PC-9 (cell line): ENCODE measurements around the gene ADAM17. TPM values are rescaled to one million over a fixed set of nuclear protein-coding genes. Genes with fewer than 3 reads are reported as not detected.

Experiments
- BruUV-seq: library from RNA; stranded (reverse); fragments of 400-500 nt; replicated peaks from 2 replicates; lab custom pipeline; 2021; lab: Mats Ljungman, UMichigan
- CTCF ChIA-PET: fragments of 300-600 bp; sonication (Branson Sonifier 250); formaldehyde crosslinking; loops from one replicate; lab custom pipeline; 2022; ENCODE audit warnings: antibody characterized with exemption; lab: Charles Lee
- POLR2A ChIA-PET: fragments of 300-600 bp; sonication (Branson Sonifier 250); formaldehyde crosslinking; loops from one replicate; lab custom pipeline; 2022; ENCODE audit warnings: antibody characterized with exemption; ENCODE audit not compliant: unreplicated experiment; lab: Charles Lee
- DNase-seq, 2 experiments: peaks; one replicate each; pipeline versions ENCODE4 v3.0.0 to v3.0.0-alpha.2; 2015 to 2022; ENCODE audit warnings: mixed read lengths in 1 of 2
- H2AFZ ChIP-seq: fragments of 200-600 bp; sonication (generic); 2 replicates; pipeline ENCODE4 v1.8.1; 2017; ENCODE audit warnings: antibody characterized with exemption
- H3F3A ChIP-seq: fragments of 200-600 bp; sonication (generic); 2 replicates; pipeline ENCODE4 v1.8.1; 2017; ENCODE audit warnings: antibody characterized with exemption, mild to moderate bottlenecking, low read depth; ENCODE audit not compliant: insufficient read depth
- H3K27ac ChIP-seq: fragments of 200-600 bp; sonication (generic); 2 replicates; pipeline ENCODE4 v1.6.1; 2016; ENCODE audit warnings: mixed run types
- H3K27me3 ChIP-seq: fragments of 200-600 bp; sonication (generic); 2 replicates; pipeline ENCODE4 v1.6.1; 2016; ENCODE audit warnings: low read depth, mixed run types; ENCODE audit not compliant: insufficient read depth
- H3K36me3 ChIP-seq: fragments of 200-600 bp; sonication (generic); 2 replicates; pipeline ENCODE4 v1.6.1; 2016; ENCODE audit warnings: low read depth, mixed run types
- H3K4me1 ChIP-seq: fragments of 200-600 bp; sonication (generic); replicated peaks from 2 replicates; pipeline ENCODE4 v1.6.1; 2016; ENCODE audit warnings: mixed run types; ENCODE audit not compliant: insufficient read depth
- H3K4me2 ChIP-seq: fragments of 200-600 bp; sonication (generic); 2 replicates; pipeline ENCODE4 v1.6.1; 2017; ENCODE audit warnings: mixed run types
- H3K4me3 ChIP-seq: fragments of 200-600 bp; sonication (generic); 2 replicates; pipeline ENCODE4 v1.6.1; 2016; ENCODE audit warnings: mixed run types
- H3K79me2 ChIP-seq: fragments of 200-600 bp; sonication (generic); 2 replicates; pipeline ENCODE4 v1.6.1; 2017; ENCODE audit warnings: low read depth, mixed run types
- H3K9me2 ChIP-seq: fragments of 200-600 bp; sonication (generic); 2 replicates; pipeline ENCODE4 v1.8.1; 2017; ENCODE audit warnings: mild to moderate bottlenecking; ENCODE audit not compliant: insufficient read depth
- H3K9me3 ChIP-seq: fragments of 200-600 bp; sonication (generic); 2 replicates; pipeline ENCODE4 v1.8.1; 2016; ENCODE audit warnings: low read depth; ENCODE audit not compliant: insufficient read depth
- H4K20me1 ChIP-seq: fragments of 200-600 bp; sonication (generic); 2 replicates; pipeline ENCODE4 v1.8.1; 2017; ENCODE audit not compliant: insufficient read depth
- CTCF ChIP-seq: fragments of 200-600 bp; sonication (generic); conservative IDR thresholded peaks from 2 replicates; pipeline ENCODE4 v1.6.1; 2017; ENCODE audit warnings: mixed run types, antibody characterized with exemption, mild to moderate bottlenecking, moderate library complexity
- EZH2 ChIP-seq: fragments of 200-600 bp; sonication (generic); IDR thresholded peaks from 2 replicates; pipeline ENCODE4 v1.8.0; 2017; ENCODE audit warnings: antibody characterized with exemption, low read depth
- intact Hi-C: fragments of 100-400 bp; cut with micrococcal nuclease; formaldehyde crosslinking; loops from one replicate; pipeline ENCODE4 v1.10.0; 2022; ENCODE audit not compliant: unreplicated experiment
- total RNA-seq: library from RNA; stranded (reverse); gene quantifications from 2 replicates; pipeline ENCODE4 v1.2.3, GENCODE V29; 2021

ADAM17 gene
- total RNA-seq, 1 experiment from 2014 or later, result 65.0 TPM

- intact Hi-C loops, result no loop called here
- no peak for TF ChIP-seq EZH2
- TF ChIP-seq CTCF, result 0 out of 2 replicates have a peak, but pooled peaks have one; percentile 29
- Histone ChIP-seq H3K36me3 (no peaks in the 10 kb centered on the region), H3K79me2 (no peaks in the 10 kb centered on the region), H2AFZ (no peak overlapping the region), H3K4me2 (0 out of 2 replicates have a peak overlapping the region, but pooled peaks have one; percentile 5), H3K4me1 (peaks cover 19% of the 10 kb centered on the region), H3K27ac (peak overlapping the region; percentile 20; the same call in 1 of the 2 replicates), H3K9me2 (no peaks in the 10 kb centered on the region), H3F3A (peaks cover 47% of the 10 kb centered on the region), H3K27me3 (no peaks in the 10 kb centered on the region), H3K4me3 (no peak overlapping the region), H3K9me3 (no peaks in the 10 kb centered on the region), H4K20me1 (no peaks in the 10 kb centered on the region)
- POLR2A ChIA-PET, result interaction anchor here (0.5 kb wide), 1 partner anchor 341 kb away, joined by 3 read pairs; no protein-coding TSS in a partner anchor
- CTCF ChIA-PET, result no interaction called here
- no peak for DNase-seq
- BruUV-seq, result no TSS peak
These were observed 18.2 kb upstream of the ADAM17 start for GRCh38 chr2:9573840-9574239.

- 0 out of 2 replicates have a peak overlapping the region, but pooled peaks have one; percentile 5 for H3K4me2 ChIP-seq
- no peak for TF ChIP-seq CTCF
- peaks cover 47% of the 10 kb centered on the region for H3F3A ChIP-seq
- intact Hi-C loops, result no loop called here
- H3K9me3 ChIP-seq, result no peaks in the 10 kb centered on the region
- H3K36me3 ChIP-seq, result no peaks in the 10 kb centered on the region
- H3K4me3 ChIP-seq, result no peak overlapping the region
- H2AFZ ChIP-seq, result no peak overlapping the region
- peaks cover 19% of the 10 kb centered on the region for H3K4me1 ChIP-seq
- peak in 1 of 2 experiments; percentile 46 for DNase-seq
- ChIA-PET CTCF (no interaction called here), POLR2A (interaction anchor here (0.5 kb wide), 1 partner anchor 342 kb away, joined by 3 read pairs; no protein-coding TSS in a partner anchor)
- no peaks in the 10 kb centered on the region for H4K20me1 ChIP-seq
- H3K27ac ChIP-seq, result peak overlapping the region; percentile 20
- no peaks in the 10 kb centered on the region for H3K79me2 ChIP-seq
- no TSS peak for BruUV-seq
- no peaks in the 10 kb centered on the region for H3K27me3 ChIP-seq
- H3K9me2 ChIP-seq, result no peaks in the 10 kb centered on the region
These were observed 17.5 kb upstream of the ADAM17 start for GRCh38 chr2:9573013-9573720.

GRCh38 chr2:9570182-9571060 is 14.8 kb upstream of the ADAM17 start:
- ChIA-PET CTCF (no interaction called here), POLR2A (interaction anchor here (0.6 kb wide), 1 partner anchor 975 kb away, joined by 4 read pairs; no protein-coding TSS in a partner anchor)
- no peaks in the 10 kb centered on the region for H3K79me2 ChIP-seq
- H2AFZ ChIP-seq, result no peak overlapping the region
- no peaks in the 10 kb centered on the region for H3K9me2 ChIP-seq
- H3K4me3 ChIP-seq, result no peak overlapping the region
- peaks cover 48% of the 10 kb centered on the region for H3F3A ChIP-seq
- TF ChIP-seq EZH2, result no peak
- no peak; the same call in 1 of the 2 replicates for TF ChIP-seq CTCF
- BruUV-seq, result no TSS peak
- H3K4me2 ChIP-seq, result no peak overlapping the region
- H3K27me3 ChIP-seq, result no peaks in the 10 kb centered on the region
- no peaks in the 10 kb centered on the region for H3K36me3 ChIP-seq
- intact Hi-C loops, result no loop called here
- DNase-seq, result no peak
- no peaks in the 10 kb centered on the region for H3K9me3 ChIP-seq
- no peaks in the 10 kb centered on the region for H4K20me1 ChIP-seq
- peaks cover 31% of the 10 kb centered on the region for H3K4me1 ChIP-seq
- no peak overlapping the region for H3K27ac ChIP-seq
